Dendritic cell treated with granulocyte-macrophage colony-stimulating factor and Interleukin-4, amounts not matched to agents 40 ng/mL and 50 ng/mL, for 4 days (primary cell): ENCODE results near the gene UACA.
"Not testable (repeated sequence)": the region's sequence is repeated elsewhere in the genome, so short reads cannot be mapped to it uniquely, and the experiment has no call there.

Experiments
- H3K27ac Mint-ChIP-seq: one replicate; pipeline ENCODE4 v1.8.0; 2022; ENCODE audit warnings: mild to moderate bottlenecking, mixed read lengths
- H3K27me3 Mint-ChIP-seq: one replicate; pipeline ENCODE4 v1.8.0; 2022; ENCODE audit warnings: mild to moderate bottlenecking, mixed read lengths
- H3K36me3 Mint-ChIP-seq: one replicate; pipeline ENCODE4 v1.8.0; 2022; ENCODE audit warnings: low read depth, mixed read lengths
- H3K4me1 Mint-ChIP-seq: one replicate; pipeline ENCODE4 v1.8.0; 2022; ENCODE audit warnings: low read depth, mixed read lengths
- H3K4me3 Mint-ChIP-seq: one replicate; pipeline ENCODE4 v1.8.0; 2022; ENCODE audit warnings: mild to moderate bottlenecking, moderate library complexity, mixed read lengths
- H3K9me3 Mint-ChIP-seq: one replicate; pipeline ENCODE4 v1.8.0; 2022; ENCODE audit warnings: mixed read lengths
- intact Hi-C: fragments of 100-400 bp; cut with micrococcal nuclease; formaldehyde crosslinking; loops from one replicate; pipeline ENCODE4 v1.15.0; 2022

UACA gene

DNA sequence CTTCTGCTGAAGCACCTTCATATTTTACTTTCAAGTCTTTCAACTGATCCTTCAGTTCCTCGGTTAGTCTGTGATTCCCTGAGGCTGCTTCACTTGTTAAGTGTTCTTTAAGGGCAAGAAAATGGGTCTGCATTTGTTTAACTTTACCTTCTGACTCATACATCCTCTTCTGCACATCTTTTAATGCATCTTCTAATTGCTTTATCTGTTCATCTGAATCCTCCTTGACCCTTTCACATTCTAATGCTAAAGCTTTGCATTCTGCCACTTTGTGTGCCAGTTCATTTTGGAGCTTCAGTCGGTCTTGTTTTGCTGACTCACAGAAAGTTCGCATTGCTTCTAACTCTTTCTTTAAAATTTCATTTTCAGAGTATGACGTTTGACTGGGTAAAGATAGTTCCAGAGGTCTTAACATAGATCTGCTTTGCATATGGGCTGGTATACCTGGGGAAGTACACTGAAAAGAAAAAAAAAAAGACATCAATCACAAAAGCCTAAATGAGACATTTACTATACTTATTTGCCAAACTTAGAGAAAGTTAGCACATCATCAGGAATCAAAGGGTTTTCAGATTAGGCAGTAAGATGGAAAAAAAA is 94.3 kb downstream of the UACA start:
- Mint-ChIP-seq H3K9me3 (no peaks in the 10 kb centered on the region), H3K4me3 (no peak overlapping the region), H3K27ac (no peak overlapping the region), H3K4me1 (peaks cover 7% of the 10 kb centered on the region), H3K27me3 (peaks cover 2% of the 10 kb centered on the region), H3K36me3 (no peaks in the 10 kb centered on the region)
- intact Hi-C loops: no loop called here

DNA sequence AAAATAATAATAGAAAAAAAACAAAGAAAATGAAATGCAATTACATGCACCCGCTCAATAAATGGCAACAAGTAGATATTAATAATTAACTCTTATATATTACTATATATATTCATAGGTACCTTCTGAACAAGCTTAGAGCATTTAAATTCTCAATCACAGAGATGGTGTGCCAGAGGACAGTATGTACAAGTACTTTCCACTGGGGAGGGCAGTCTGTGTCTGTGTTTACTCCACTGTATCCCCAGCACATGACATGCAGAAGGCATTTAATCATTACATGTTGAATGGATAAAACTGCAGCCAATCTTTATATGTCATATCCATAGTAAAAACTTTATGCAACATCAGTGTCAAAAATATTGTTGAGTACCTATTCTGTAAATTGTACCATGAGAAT is 97.8 kb downstream of the UACA start:
- no peaks in the 10 kb centered on the region for H3K9me3 Mint-ChIP-seq
- H3K4me1 Mint-ChIP-seq: no peaks in the 10 kb centered on the region
- intact Hi-C loops: no loop called here
- no peaks in the 10 kb centered on the region for H3K36me3 Mint-ChIP-seq
- H3K4me3 Mint-ChIP-seq: no peak overlapping the region
- no peaks in the 10 kb centered on the region for H3K27me3 Mint-ChIP-seq
- H3K27ac Mint-ChIP-seq: no peak overlapping the region

DNA sequence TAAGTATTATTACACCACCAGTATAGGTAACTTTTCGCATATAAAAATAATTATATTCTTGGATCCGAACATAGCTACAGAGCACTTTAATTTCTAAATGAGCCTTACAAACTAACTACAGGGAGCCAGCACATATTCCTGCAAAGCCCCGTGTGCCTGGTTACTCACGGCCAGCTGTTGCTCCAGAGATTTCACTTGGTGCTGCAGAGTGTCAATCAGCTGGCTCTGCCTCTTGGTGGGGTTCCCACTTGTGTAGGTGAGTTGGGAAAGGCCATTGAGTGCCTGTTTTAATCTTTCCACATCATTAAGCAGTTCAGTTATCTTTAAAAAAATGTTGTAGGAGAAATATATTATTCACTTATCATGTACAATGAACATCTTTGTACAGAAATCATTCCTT is 98.9 kb downstream of the UACA start:
- no peaks in the 10 kb centered on the region for H3K27me3 Mint-ChIP-seq
- H3K4me1 Mint-ChIP-seq: no peaks in the 10 kb centered on the region
- H3K36me3 Mint-ChIP-seq: no peaks in the 10 kb centered on the region
- intact Hi-C loops: no loop called here
- no peak overlapping the region for H3K4me3 Mint-ChIP-seq
- no peak overlapping the region for H3K27ac Mint-ChIP-seq
- H3K9me3 Mint-ChIP-seq: no peaks in the 10 kb centered on the region

DNA sequence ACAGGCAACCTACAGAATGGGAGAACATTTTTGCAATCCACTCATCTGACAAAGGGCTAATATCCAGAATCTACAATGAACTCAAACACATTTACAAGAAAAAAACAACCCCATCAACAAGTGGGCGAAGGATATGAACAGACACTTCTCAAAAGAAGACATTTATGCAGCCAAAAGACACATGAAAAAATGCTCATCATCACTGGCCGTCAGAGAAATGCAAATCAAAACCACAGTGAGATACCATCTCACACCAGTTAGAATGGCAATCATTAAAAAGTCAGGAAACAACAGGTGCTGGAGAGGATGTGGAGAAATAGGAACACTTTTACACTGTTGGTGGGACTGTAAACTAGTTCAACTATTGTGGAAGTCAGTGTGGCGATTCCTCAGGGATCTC is 100.3 kb downstream of the UACA start:
- H3K4me3 Mint-ChIP-seq, H3K36me3 Mint-ChIP-seq, H3K4me1 Mint-ChIP-seq, H3K9me3 Mint-ChIP-seq, H3K27me3 Mint-ChIP-seq, H3K27ac Mint-ChIP-seq, intact Hi-C loops: not testable (repeated sequence)

DNA sequence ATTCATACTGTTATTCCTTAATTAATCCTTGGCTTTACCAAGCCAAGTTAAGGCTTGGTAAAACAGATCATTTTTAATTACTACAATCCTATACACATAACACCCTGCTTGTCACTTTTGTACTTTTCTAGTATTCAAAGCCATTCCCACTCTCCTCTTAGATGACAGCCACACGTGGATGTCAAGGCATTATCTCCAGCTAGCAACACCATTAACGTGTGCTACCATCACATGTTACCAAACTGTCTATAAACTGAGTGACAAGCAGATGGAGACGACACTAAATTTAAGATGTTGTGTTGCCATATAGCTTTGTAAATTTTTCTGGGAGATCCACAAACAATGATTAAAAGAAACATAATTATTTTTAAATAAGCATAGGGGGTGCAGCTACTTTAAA is 103.7 kb downstream of the UACA start:
- no peaks in the 10 kb centered on the region for H3K9me3 Mint-ChIP-seq

DNA sequence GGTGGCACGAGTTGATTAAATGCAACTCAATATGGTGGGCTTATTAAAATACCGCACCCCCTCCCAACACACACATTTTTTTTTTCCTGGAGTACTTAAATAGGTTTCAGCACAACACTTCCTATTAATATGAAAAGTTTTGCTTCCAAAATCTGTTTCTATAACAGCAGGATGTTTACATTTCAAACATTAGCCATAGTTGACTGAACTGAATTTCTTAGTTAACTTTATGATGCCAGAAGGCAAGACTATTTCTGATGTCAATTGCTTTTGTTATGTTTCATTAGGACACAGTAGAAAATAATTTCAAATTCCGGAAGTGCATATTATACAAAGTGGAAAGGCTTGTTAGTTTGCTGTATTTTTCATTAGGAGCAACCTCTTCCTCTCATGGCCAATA is 104.7 kb downstream of the UACA start:
- H3K27me3 Mint-ChIP-seq: no peaks in the 10 kb centered on the region
- intact Hi-C loops: no loop called here

More for the DNA sequence above, 103.7 kb downstream of the UACA start:
- Mint-ChIP-seq H3K27ac (no peak overlapping the region), H3K27me3 (no peaks in the 10 kb centered on the region), H3K4me3 (no peak overlapping the region), H3K4me1 (no peaks in the 10 kb centered on the region), H3K36me3 (no peaks in the 10 kb centered on the region)
- intact Hi-C loops: no loop called here

DNA sequence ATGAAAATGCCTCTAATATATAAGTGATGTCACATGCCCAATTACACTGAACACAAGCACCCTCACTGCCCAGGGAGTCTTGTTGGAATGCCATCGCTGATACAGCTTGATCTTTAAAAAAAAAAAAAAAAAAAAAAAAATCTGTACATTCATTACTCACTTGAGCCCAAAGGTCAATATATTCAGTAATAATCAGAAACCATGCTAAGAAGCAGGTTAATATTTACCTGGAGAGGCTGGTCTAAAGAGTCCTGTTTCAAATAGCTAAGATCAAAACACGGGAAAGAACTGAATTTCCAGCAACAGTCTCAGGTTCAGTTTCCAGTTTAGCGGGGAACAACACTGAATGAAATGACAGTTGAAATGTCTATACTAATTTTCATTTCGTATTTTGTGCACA is 109.9 kb downstream of the UACA start:
- no peaks in the 10 kb centered on the region for H3K4me1 Mint-ChIP-seq
- no peak overlapping the region for H3K4me3 Mint-ChIP-seq
- intact Hi-C loops: no loop called here
- H3K36me3 Mint-ChIP-seq: no peaks in the 10 kb centered on the region
- H3K27ac Mint-ChIP-seq: no peak overlapping the region
- H3K27me3 Mint-ChIP-seq: no peaks in the 10 kb centered on the region
- no peaks in the 10 kb centered on the region for H3K9me3 Mint-ChIP-seq

More for the DNA sequence above, 104.7 kb downstream of the UACA start:
- Mint-ChIP-seq H3K27ac (no peak overlapping the region), H3K4me1 (no peaks in the 10 kb centered on the region), H3K4me3 (no peak overlapping the region), H3K9me3 (no peaks in the 10 kb centered on the region), H3K36me3 (no peaks in the 10 kb centered on the region)

DNA sequence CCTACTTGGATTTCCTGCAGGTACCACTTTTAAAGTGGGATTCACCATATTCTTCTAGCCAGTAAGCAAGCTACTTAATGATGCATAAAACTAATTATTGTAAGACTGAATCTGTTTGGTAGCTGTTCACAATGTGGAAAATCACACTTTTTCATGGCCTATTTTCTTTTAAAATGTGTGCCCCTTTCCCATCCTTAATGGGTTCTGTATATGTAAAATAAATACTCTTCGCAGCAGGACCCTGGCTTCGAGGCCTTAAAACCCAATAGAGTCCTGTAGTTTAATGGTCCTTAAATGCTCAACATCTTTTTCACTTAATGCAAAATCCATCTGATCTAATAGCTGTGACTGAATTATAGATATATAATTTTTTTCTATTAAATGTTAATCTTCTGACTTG is 111.0 kb downstream of the UACA start:
- H3K4me3 Mint-ChIP-seq: no peak overlapping the region
- intact Hi-C loops: no loop called here
- H3K9me3 Mint-ChIP-seq: no peaks in the 10 kb centered on the region
- no peaks in the 10 kb centered on the region for H3K36me3 Mint-ChIP-seq
- H3K4me1 Mint-ChIP-seq: no peaks in the 10 kb centered on the region
- no peak overlapping the region for H3K27ac Mint-ChIP-seq
- no peaks in the 10 kb centered on the region for H3K27me3 Mint-ChIP-seq

DNA sequence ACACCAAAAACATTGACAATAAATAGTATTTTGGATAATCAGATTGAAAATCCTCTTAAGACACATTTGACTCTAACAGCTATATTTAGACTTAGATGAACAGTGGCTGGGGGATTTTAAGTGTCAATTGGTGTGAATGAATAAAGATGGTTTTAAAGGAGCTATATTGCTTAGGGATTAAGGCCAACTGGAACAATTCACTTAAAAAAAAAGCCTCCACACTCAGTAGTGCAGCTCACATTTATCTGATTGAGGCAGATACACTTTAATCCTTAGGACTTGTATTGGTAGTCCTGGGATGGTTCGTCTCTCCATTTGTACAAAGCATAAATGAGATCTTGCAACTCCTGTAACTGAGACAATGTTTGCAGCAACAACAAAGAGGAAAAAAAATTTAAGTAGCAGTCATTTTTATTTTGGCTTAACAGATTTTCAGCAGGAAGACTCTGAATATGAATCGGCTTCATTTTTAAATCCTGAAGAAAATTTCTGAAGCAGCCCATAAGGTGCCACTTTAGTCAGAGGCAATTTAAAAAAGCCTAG is 112.0 kb downstream of the UACA start:
- Mint-ChIP-seq H3K9me3 (no peaks in the 10 kb centered on the region), H3K27ac (no peak overlapping the region), H3K36me3 (no peaks in the 10 kb centered on the region), H3K4me3 (no peak overlapping the region), H3K27me3 (no peaks in the 10 kb centered on the region), H3K4me1 (no peaks in the 10 kb centered on the region)
- intact Hi-C loops: no loop called here

DNA sequence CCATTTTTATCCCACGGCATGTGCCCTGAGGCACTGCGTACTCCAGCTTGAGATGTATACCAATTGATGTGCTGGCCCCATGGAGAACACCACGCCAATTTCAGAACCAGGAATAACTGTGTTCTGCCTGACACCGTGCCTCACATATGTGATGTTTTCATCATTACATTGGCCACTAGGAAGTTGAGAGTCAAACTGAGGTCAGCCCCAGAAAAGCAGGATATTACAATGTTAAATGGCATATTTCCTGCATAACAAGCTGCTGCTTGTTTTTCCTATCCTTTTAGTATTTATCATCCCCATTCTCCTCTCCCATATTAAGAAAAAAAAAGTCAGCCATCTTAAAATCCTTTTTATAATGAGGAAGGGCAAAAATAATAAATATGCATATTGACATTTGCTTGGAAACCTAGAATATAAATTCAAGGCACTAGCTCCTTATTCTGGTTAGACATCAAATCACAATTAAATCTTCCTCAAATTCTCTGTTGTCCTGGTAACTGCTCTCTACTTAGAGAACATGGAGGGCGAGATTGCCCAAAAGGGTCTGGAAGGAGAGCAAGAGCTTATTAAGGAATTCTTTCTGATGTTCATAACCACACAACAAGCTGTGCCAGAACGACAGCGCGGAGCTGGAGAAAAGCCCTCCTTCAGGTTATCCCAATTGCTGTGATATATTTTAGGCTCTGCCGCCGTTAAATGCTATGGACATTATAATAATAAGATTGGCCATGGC is 112.6 kb downstream of the UACA start:
- no peak overlapping the region for H3K27ac Mint-ChIP-seq
- H3K27me3 Mint-ChIP-seq: no peaks in the 10 kb centered on the region
- no peaks in the 10 kb centered on the region for H3K4me1 Mint-ChIP-seq
- H3K9me3 Mint-ChIP-seq: no peaks in the 10 kb centered on the region
- H3K36me3 Mint-ChIP-seq: no peaks in the 10 kb centered on the region
- H3K4me3 Mint-ChIP-seq: no peak overlapping the region
- intact Hi-C loops: no loop called here

DNA sequence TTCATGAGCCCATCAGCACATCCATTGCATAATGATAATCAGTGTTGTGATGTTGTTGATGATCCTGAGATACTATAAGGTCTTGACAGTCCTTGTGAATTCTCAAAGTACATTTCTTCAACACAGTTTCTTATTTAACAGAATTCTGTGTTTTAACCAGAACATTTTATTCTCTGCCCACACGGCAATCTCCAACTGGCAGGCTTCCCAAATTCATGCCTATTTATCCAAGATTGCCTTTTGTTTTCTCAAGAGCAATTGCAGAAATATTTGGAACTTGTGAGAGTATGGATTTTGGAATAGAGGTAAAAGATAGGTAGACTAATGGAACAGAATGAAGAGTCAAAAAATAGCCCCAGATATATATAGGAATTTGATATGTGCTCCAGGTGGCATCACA is 116.0 kb downstream of the UACA start:
- Mint-ChIP-seq H3K27me3 (no peaks in the 10 kb centered on the region), H3K9me3 (no peaks in the 10 kb centered on the region), H3K4me1 (no peaks in the 10 kb centered on the region), H3K36me3 (no peaks in the 10 kb centered on the region), H3K4me3 (no peak overlapping the region), H3K27ac (no peak overlapping the region)
- intact Hi-C loops: no loop called here

DNA sequence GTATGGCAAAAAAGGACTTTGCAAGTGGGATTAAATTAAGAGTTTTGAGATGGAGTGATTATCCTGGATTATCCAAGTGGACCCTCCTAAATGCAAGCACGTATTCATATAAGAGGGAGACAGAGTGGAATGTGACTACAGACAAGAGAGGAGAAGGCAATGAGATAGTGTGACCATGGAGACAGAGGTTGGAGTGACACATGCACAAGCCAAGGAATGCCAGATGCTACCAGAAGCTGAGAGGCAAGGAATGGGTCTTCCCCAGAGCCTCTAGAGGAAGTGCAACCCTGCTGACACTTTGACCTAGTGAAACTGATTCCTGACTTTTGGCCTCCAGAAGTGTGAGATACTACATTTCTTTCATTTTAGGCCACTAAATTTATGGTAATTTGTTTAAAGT is 117.2 kb downstream of the UACA start:
- Mint-ChIP-seq H3K27ac (no peak overlapping the region), H3K4me3 (no peak overlapping the region), H3K27me3 (no peaks in the 10 kb centered on the region), H3K4me1 (no peaks in the 10 kb centered on the region), H3K36me3 (no peaks in the 10 kb centered on the region), H3K9me3 (no peaks in the 10 kb centered on the region)
- intact Hi-C loops: no loop called here

DNA sequence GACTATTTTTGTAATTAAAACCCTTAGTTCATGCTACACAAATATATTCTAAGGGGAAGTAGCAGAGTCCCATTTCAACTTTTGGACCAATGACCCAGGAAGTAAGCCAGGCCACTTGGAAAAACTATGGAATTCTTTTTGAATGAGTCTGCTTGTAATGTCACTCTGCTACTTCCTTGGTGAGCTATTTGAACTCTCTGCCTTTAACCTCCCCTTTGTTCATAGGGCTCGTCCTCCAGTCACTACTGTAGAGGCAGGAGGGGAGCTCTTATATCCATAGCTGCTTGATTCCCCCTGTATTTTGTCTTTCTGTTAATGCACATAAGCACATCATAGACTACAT is 119.6 kb downstream of the UACA start:
- Mint-ChIP-seq H3K4me1 (no peaks in the 10 kb centered on the region), H3K4me3 (no peak overlapping the region), H3K36me3 (no peaks in the 10 kb centered on the region), H3K9me3 (no peaks in the 10 kb centered on the region), H3K27ac (no peak overlapping the region), H3K27me3 (no peaks in the 10 kb centered on the region)
- intact Hi-C loops: no loop called here

DNA sequence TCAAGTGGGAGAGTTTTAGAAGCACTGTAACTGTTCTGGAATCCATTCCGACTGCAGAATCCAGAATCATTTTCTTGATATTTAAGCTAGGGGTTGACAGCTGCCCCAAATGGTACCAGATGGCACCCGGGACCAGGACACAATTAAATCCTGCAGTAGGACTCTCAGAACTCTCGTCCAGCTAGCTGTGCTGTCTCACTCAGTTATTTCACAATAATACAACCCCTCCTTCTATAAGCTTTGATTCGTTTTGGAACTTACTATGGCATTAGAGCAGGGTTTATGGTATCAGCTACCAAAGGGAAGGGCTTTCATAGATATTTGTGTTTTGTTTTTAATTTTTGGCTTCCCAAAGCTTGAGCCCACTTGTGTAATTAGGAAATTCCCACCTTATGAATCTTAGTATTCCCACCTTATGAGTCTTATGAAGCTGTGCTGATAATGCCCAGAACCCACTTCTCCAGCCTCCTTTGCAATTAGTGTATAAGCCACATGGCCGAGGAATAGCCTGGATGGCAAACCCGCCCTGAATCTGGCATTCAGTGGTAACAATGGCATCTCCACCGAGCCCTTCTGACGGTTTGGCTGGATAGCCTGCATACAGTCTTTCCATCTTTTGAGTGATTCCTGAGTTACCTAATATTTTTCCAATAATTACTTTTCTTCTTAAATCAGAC is 120.1 kb downstream of the UACA start:
- intact Hi-C loops: no loop called here
- no peaks in the 10 kb centered on the region for H3K27me3 Mint-ChIP-seq
- no peak overlapping the region for H3K4me3 Mint-ChIP-seq
- no peak overlapping the region for H3K27ac Mint-ChIP-seq
- no peaks in the 10 kb centered on the region for H3K4me1 Mint-ChIP-seq
- H3K9me3 Mint-ChIP-seq: no peaks in the 10 kb centered on the region
- no peaks in the 10 kb centered on the region for H3K36me3 Mint-ChIP-seq
